ENCODE data around the gene BAG3.

Gene BAG3

DNA sequence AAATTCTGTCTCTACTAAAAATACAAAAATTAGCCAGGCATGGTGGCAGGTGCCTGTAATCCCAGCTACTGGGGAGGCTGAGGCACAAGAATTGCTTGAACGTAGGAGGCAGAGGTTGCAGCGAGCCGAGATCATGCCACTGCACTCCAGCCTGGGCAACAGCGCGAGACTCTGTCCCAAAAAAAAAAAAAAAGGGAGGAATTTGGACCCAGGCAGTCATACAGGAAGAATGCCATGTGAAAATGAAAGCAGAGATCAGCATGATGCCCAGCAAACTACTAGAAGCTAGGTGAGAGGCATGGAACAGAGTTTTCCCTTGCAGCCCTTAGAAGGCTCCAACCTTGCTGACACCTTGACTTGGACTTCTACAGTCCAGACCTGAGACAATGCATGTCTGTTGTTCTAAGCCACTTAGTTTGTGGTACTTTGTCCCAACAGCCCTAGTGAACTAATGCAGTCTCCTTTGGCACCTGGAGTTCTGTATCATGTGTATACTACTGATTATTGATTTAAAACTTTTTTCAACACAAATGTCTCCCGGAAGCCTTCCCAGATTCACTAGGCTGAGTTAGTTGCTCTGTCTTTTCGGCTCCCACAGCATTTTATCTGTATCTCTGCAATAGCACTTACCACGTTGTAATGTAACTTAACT is 10.2 kb upstream of the BAG3 start (continued):
- TF ChIP-seq, protein P1, sequence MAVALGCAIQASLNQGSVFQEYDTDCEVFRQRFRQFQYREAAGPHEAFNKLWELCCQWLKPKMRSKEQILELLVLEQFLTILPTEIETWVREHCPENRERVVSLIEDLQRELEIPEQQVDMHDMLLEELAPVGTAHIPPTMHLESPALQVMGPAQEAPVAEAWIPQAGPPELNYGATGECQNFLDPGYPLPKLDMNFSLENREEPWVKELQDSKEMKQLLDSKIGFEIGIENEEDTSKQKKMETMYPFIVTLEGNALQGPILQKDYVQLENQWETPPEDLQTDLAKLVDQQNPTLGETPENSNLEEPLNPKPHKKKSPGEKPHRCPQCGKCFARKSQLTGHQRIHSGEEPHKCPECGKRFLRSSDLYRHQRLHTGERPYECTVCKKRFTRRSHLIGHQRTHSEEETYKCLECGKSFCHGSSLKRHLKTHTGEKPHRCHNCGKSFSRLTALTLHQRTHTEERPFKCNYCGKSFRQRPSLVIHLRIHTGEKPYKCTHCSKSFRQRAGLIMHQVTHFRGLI (tag by site-specific recombination; IDR thresholded peaks at IDR 0.05), result no peak
- TF ChIP-seq ZNF341 (tag by site-specific recombination; IDR thresholded peaks at IDR 0.05; ENCODE audit: low read depth) (no peak), ZNF121 (tag by site-specific recombination; IDR thresholded peaks at IDR 0.05) (no peak), ZNF548 (tag by site-specific recombination; IDR thresholded peaks at IDR 0.05) (no peak), ZNF544 (tag by site-specific recombination; IDR thresholded peaks at IDR 0.05) (no peak), ZBTB7A (tag by site-specific recombination; IDR thresholded peaks at IDR 0.05; ENCODE audit: low read depth) (no peak), HOXC10 (CRISPR knock-in tag; IDR thresholded peaks at IDR 0.05) (no peak)

DNA sequence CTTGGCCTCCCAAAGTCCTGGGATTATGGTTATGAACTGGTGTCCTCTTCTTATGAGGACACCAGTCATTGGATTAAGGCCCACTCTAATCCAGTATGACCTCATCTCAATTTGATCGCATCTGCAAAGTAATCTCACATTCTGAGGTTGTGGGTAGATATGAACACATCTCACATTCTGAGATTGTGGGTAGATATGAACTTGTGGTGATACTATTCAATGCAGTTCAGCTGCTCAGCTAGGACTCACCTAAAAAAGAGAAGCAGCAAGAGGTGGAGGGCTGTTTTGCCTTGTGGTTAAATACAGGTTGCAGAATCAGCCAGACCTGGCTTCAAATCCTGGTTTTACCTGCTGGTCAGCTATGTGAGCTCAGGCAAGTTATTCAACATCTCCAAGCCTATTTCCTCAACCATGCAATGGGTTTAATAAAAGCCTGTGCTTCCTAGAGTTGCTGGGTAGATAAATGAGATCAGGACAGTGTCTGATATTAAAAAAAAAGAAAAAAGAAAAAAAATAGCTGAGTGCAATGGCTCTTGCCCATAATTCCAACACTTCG is 8.5 kb upstream of the BAG3 start:
- Histone ChIP-seq H3K4me3 (ENCODE audit: low read depth, low read length) (no peak overlapping the region), H3K9me3 (ENCODE audit: control insufficient read depth, insufficient read depth, low read depth, low read length) (no peaks in the 10 kb centered on the region), H3K36me3 (ENCODE audit: control insufficient read depth in 2 of 2, insufficient read depth in 1 of 2, low read length in 2 of 2) (no peaks in the 10 kb centered on the region), H3K4me1 (ENCODE audit: control insufficient read depth, insufficient read depth, low read length) (no peaks in the 10 kb centered on the region), H3K27ac (ENCODE audit: extremely low read depth, low read depth, low read length) (no peak overlapping the region)
- ChIA-PET POLR2A (interaction anchor here (1.3 kb wide), 1 partner anchor 9 kb away, joined by 4 read pairs; the partner anchor contains the start of gene BAG3), CTCF (interaction anchor here (0.6 to 1.2 kb wide), 2 partner anchors 127 to 218 kb away, joined by 3 to 6 read pairs; no protein-coding TSS in a partner anchor)
- TF ChIP-seq PATZ1 (tag by site-specific recombination; IDR thresholded peaks at IDR 0.05) (no peak), EGR2 (tag by site-specific recombination; IDR thresholded peaks at IDR 0.05; ENCODE audit: low read depth) (0 out of 2 replicates have a peak, but pooled peaks have one; percentile 10)
- TF ChIP-seq, protein P2, sequence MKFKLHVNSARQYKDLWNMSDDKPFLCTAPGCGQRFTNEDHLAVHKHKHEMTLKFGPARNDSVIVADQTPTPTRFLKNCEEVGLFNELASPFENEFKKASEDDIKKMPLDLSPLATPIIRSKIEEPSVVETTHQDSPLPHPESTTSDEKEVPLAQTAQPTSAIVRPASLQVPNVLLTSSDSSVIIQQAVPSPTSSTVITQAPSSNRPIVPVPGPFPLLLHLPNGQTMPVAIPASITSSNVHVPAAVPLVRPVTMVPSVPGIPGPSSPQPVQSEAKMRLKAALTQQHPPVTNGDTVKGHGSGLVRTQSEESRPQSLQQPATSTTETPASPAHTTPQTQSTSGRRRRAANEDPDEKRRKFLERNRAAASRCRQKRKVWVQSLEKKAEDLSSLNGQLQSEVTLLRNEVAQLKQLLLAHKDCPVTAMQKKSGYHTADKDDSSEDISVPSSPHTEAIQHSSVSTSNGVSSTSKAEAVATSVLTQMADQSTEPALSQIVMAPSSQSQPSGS (tag by site-specific recombination; IDR thresholded peaks at IDR 0.05; ENCODE audit: low read depth), result 0 out of 2 replicates have a peak, but pooled peaks have one; percentile 27

DNA sequence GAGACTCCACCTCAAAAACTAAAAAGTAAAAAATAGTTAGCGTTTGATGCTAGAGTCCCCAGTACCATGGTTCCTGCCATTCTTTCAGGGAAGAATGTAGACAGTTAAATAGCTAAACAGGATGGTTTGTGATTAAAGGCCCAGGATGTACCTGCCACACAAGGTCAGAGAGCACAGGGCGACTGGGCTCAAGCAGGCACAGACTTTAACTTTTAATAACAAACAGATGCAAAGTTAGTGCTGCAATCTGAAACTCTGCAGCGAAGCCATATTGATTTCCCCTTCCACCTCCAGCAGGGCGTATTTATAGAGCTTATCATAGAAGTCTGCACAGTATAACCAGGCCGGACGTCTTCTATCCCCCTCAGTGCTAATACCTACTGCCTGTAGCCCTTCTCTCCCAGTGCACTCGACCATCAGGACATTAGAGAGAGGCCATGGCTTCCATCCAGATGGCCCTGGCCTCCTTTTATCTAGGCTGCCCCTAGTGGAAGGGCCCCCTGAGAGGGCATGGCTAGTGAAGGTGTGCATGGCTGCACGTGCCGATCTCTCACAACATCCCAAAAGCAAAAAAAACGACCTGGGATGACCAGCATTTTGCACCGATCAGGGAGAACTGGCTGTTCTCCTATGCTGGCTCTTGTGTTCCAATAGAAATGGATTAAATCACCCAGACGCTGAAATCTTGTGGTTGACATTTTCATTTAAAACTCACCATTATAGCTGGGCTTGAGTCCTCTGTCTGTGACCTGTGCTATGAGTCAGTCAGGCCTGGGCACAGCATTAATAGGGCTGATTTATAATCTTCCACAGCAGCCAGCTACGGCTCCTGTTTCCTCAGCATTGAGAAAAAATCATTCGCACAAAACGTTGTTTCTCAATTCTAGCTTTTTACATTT is 7.6 kb upstream of the BAG3 start:
- no peaks in the 10 kb centered on the region for H3K9me3 ChIP-seq (ENCODE audit: control insufficient read depth, insufficient read depth, low read depth, low read length)
- H3K4me3 ChIP-seq (ENCODE audit: low read depth, low read length), result no peak overlapping the region
- ChIA-PET CTCF (interaction anchor here (0.6 to 1.7 kb wide), 10 partner anchors 9 to 298 kb away, joined by 3 to 7 read pairs (median 3); no protein-coding TSS in a partner anchor), POLR2A (interaction anchor here (1.3 kb wide), 1 partner anchor 8 kb away, joined by 4 read pairs; the partner anchor contains the start of gene BAG3)
- H3K4me1 ChIP-seq (ENCODE audit: control insufficient read depth, insufficient read depth, low read length), result no peaks in the 10 kb centered on the region
- no peak overlapping the region for H3K27ac ChIP-seq (ENCODE audit: extremely low read depth, low read depth, low read length)
- no peaks in the 10 kb centered on the region for H3K36me3 ChIP-seq (ENCODE audit: control insufficient read depth in 2 of 2, insufficient read depth in 1 of 2, low read length in 2 of 2)
- TF ChIP-seq, protein P3, sequence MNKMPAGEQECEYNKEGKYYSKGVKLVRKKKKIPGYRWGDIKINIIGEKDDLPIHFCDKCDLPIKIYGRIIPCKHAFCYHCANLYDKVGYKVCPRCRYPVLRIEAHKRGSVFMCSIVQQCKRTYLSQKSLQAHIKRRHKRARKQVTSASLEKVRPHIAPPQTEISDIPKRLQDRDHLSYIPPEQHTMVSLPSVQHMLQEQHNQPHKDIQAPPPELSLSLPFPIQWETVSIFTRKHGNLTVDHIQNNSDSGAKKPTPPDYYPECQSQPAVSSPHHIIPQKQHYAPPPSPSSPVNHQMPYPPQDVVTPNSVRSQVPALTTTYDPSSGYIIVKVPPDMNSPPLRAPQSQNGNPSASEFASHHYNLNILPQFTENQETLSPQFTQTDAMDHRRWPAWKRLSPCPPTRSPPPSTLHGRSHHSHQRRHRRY (tag by site-specific recombination; IDR thresholded peaks at IDR 0.05), result no peak
- TF ChIP-seq, protein P4, sequence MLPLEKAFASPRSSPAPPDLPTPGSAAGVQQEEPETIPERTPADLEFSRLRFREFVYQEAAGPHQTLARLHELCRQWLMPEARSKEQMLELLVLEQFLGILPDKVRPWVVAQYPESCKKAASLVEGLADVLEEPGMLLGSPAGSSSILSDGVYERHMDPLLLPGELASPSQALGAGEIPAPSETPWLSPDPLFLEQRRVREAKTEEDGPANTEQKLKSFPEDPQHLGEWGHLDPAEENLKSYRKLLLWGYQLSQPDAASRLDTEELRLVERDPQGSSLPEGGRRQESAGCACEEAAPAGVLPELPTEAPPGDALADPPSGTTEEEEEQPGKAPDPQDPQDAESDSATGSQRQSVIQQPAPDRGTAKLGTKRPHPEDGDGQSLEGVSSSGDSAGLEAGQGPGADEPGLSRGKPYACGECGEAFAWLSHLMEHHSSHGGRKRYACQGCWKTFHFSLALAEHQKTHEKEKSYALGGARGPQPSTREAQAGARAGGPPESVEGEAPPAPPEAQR (tag by site-specific recombination; IDR thresholded peaks at IDR 0.05), result no peak
- no peak for TF ChIP-seq ZNF626 (tag by site-specific recombination; IDR thresholded peaks at IDR 0.05)
- no peak for TF ChIP-seq ZNF174 (tag by site-specific recombination; IDR thresholded peaks at IDR 0.05)
- no peak for TF ChIP-seq ZSCAN30 (tag by site-specific recombination; IDR thresholded peaks at IDR 0.05)

Data from HEK293 (cell line).